Caco-2 (cell line): ENCODE data around the gene FCER2. TPM values are rescaled to one million over a fixed set of nuclear protein-coding genes. Genes with fewer than 3 reads are reported as not detected.

Source experiments
- BruUV-seq: library from RNA; stranded (reverse); fragments of 400-500 nt; replicated peaks from 2 replicates; lab custom pipeline; 2021; lab: Mats Ljungman, UMichigan
- CTCF ChIA-PET: fragments of 300-600 bp; sonication (Branson Sonifier 250); formaldehyde crosslinking; loops from one replicate; lab custom pipeline; 2022; ENCODE audit warnings: antibody characterized with exemption; lab: Charles Lee
- POLR2A ChIA-PET: fragments of 300-600 bp; sonication (Branson Sonifier 250); formaldehyde crosslinking; loops from one replicate; lab custom pipeline; 2022; ENCODE audit warnings: antibody characterized with exemption; lab: Charles Lee
- DNase-seq, 2 experiments: peaks; one replicate each; pipeline versions ENCODE4 v3.0.0 to v3.0.0-alpha.2; 2020 to 2022
- H3K27me3 ChIP-seq: replicated peaks from 2 replicates; pipeline ENCODE4 v1.6.0; 2011; ENCODE audit warnings: low read length; ENCODE audit not compliant: control insufficient read depth, insufficient read depth
- H3K36me3 ChIP-seq: 2 replicates; pipeline ENCODE4 v1.5.1; 2011; ENCODE audit warnings: low read length; ENCODE audit not compliant: control insufficient read depth, insufficient read depth
- H3K4me1 ChIP-seq: fragments of 250-450 bp; sonication (Bioruptor Pico); 2 replicates; pipeline ENCODE4 v1.5.1; 2020; ENCODE audit warnings: mild to moderate bottlenecking
- H3K4me3 ChIP-seq: 2 replicates; pipeline ENCODE4 v1.5.1; 2011; ENCODE audit warnings: low read depth, mild to moderate bottlenecking, control low read depth, low read length
- H3K9me3 ChIP-seq: fragments of 250-450 bp; sonication (Bioruptor Pico); 2 replicates; pipeline ENCODE4 v1.5.1; 2020; ENCODE audit warnings: mild to moderate bottlenecking, moderate library complexity
- H3K27ac Mint-ChIP-seq: one replicate; pipeline ENCODE4 v1.8.0; 2022; ENCODE audit warnings: mixed read lengths; ENCODE audit not compliant: unreplicated experiment
- H3K27me3 Mint-ChIP-seq: one replicate; pipeline ENCODE4 v1.8.0; 2022; ENCODE audit warnings: mixed read lengths; ENCODE audit not compliant: insufficient read depth, unreplicated experiment
- H3K36me3 Mint-ChIP-seq: one replicate; pipeline ENCODE4 v1.8.0; 2022; ENCODE audit warnings: mild to moderate bottlenecking, mixed read lengths; ENCODE audit not compliant: insufficient read depth, unreplicated experiment
- H3K4me1 Mint-ChIP-seq: one replicate; pipeline ENCODE4 v1.8.0; 2022; ENCODE audit warnings: low read depth, mixed read lengths; ENCODE audit not compliant: unreplicated experiment
- H3K4me3 Mint-ChIP-seq: one replicate; pipeline ENCODE4 v1.8.0; 2022; ENCODE audit warnings: mild to moderate bottlenecking, moderate library complexity, mixed read lengths; ENCODE audit not compliant: unreplicated experiment
- H3K9me3 Mint-ChIP-seq: one replicate; pipeline ENCODE4 v1.8.0; 2022; ENCODE audit warnings: mixed read lengths; ENCODE audit not compliant: unreplicated experiment
- intact Hi-C: fragments of 100-400 bp; cut with micrococcal nuclease; formaldehyde crosslinking; loops from one replicate; pipeline ENCODE4 v1.10.0; 2022; ENCODE audit not compliant: unreplicated experiment
- total RNA-seq: library from RNA; stranded (reverse); gene quantifications from 2 replicates; pipeline ENCODE4 v1.2.3, GENCODE V29; 2022
- TF ChIP-seq, protein P1 (sequence below), 2 experiments: fragments of 200-600 bp in 1 of 2; IDR thresholded peaks; 1 replicate in 1 of 2; 2 replicates in 1 of 2; pipeline versions ENCODE4 v1.5.1 to v1.8.0; 2011 to 2022; ENCODE audit warnings: antibody characterized with exemption in 1 of 2, control low read depth in 1 of 2, inconsistent platforms in 1 of 2, low read depth in 1 of 2, low read length in 1 of 2, mild to moderate bottlenecking in 1 of 2, moderate library complexity in 1 of 2; ENCODE audit not compliant: insufficient read depth in 1 of 2, severe bottlenecking in 1 of 2, unreplicated experiment in 1 of 2

Gene FCER2
- total RNA-seq, 1 experiment from 2014 or later, result not detected

DNA sequence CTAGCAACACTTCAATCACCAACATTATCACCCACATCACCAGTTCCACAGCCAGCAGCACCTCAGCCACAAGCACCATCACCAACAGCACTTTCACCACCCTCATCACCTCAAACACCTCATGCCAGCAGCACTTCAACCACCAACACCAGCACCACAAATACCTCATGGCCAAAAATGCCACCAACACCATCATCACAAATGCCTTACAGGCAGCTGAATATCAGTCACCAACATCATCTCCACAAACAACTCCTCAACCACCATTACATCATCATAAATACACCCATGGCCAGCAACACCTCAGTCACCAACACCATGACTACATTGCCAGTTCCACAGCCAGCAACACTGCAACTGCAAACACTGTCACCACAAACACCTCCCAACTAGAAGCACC lies 10.4 kb downstream of the FCER2 start:
- Histone ChIP-seq H3K27me3 (no peaks in the 10 kb centered on the region), H3K4me3 (no peak overlapping the region), H3K36me3 (no peaks in the 10 kb centered on the region), H3K9me3 (no peaks in the 10 kb centered on the region), H3K4me1 (no peaks in the 10 kb centered on the region)
- intact Hi-C loops, result no loop called here
- Mint-ChIP-seq H3K4me1 (no peaks in the 10 kb centered on the region), H3K27ac (no peak overlapping the region), H3K27me3 (no peaks in the 10 kb centered on the region), H3K9me3 (no peaks in the 10 kb centered on the region), H3K36me3 (no peaks in the 10 kb centered on the region), H3K4me3 (no peak overlapping the region)
- ChIA-PET POLR2A (no interaction called here), CTCF (no interaction called here)
- TF ChIP-seq, protein P1, sequence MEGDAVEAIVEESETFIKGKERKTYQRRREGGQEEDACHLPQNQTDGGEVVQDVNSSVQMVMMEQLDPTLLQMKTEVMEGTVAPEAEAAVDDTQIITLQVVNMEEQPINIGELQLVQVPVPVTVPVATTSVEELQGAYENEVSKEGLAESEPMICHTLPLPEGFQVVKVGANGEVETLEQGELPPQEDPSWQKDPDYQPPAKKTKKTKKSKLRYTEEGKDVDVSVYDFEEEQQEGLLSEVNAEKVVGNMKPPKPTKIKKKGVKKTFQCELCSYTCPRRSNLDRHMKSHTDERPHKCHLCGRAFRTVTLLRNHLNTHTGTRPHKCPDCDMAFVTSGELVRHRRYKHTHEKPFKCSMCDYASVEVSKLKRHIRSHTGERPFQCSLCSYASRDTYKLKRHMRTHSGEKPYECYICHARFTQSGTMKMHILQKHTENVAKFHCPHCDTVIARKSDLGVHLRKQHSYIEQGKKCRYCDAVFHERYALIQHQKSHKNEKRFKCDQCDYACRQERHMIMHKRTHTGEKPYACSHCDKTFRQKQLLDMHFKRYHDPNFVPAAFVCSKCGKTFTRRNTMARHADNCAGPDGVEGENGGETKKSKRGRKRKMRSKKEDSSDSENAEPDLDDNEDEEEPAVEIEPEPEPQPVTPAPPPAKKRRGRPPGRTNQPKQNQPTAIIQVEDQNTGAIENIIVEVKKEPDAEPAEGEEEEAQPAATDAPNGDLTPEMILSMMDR (IDR thresholded peaks at IDR 0.05; ENCODE audit: insufficient read depth in 1 of 2, low read depth in 1 of 2, low read length in 1 of 2, severe bottlenecking in 1 of 2, unreplicated experiment in 1 of 2), result no peak
- no peak for DNase-seq
- no TSS peak for BruUV-seq

DNA sequence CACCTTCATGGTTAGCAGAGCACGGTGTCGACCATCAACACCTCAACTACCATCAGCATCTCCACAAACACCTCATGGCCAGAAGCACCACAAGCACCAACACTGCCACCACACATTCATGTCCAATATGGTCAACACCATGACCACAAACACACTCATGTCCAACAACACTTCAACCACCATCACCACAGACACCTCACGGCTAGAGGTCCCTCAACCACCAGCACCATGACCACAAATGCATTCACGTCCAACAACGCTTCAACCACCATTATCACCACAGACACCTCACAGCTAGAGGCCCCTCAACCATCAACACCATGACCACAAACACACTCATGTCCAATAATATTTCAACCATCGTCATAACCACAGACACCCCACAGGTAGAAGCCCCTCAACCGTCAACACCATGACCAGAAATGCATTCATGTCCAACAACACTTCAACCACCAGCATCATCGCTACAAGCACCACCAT lies 11.1 kb downstream of the FCER2 start:
- no peaks in the 10 kb centered on the region for H3K4me1 ChIP-seq
- TF ChIP-seq, protein P1 (IDR thresholded peaks at IDR 0.05; ENCODE audit: insufficient read depth in 1 of 2, low read depth in 1 of 2, low read length in 1 of 2, severe bottlenecking in 1 of 2, unreplicated experiment in 1 of 2), result no peak
- BruUV-seq, result no TSS peak
- POLR2A ChIA-PET, result no interaction called here
- no peaks in the 10 kb centered on the region for H3K9me3 ChIP-seq
- H3K4me3 Mint-ChIP-seq, result no peak overlapping the region
- H3K36me3 ChIP-seq, result no peaks in the 10 kb centered on the region
- no peak overlapping the region for H3K4me3 ChIP-seq
- H3K27me3 Mint-ChIP-seq, result no peaks in the 10 kb centered on the region
- H3K9me3 Mint-ChIP-seq, result no peaks in the 10 kb centered on the region
- peaks cover under 1% of the 10 kb centered on the region for H3K4me1 Mint-ChIP-seq
- no peak for DNase-seq
- peaks cover 4% of the 10 kb centered on the region for H3K36me3 Mint-ChIP-seq
- CTCF ChIA-PET, result no interaction called here
- intact Hi-C loops, result no loop called here
- H3K27ac Mint-ChIP-seq, result no peak overlapping the region
- no peaks in the 10 kb centered on the region for H3K27me3 ChIP-seq

DNA sequence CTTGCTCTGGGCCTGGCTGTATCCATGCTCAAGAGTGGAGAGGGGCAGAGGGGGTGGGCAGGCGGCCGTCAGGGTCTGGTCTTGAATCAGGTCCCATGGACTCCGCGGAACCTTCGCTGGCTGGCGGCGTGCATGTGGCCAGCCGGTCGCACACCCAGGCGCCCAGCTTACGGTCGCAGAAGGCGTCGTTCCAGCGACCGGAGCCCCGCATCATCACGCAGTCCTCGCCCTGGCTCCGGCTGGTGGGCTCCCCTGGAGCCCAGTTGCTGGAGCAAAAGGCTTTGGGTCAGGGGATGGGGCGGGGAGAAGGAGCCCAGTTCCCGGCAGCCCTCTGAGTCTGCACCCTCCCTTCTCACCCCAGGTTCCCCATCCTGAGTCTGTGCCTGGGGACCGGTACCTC lies 12.8 kb downstream of the FCER2 start:
- Mint-ChIP-seq H3K27ac (no peak overlapping the region), H3K27me3 (no peaks in the 10 kb centered on the region), H3K36me3 (peaks cover 11% of the 10 kb centered on the region), H3K9me3 (no peaks in the 10 kb centered on the region), H3K4me1 (peaks cover 9% of the 10 kb centered on the region), H3K4me3 (no peak overlapping the region)
- POLR2A ChIA-PET, result no interaction called here
- Histone ChIP-seq H3K9me3 (no peaks in the 10 kb centered on the region), H3K36me3 (no peaks in the 10 kb centered on the region), H3K4me3 (no peak overlapping the region), H3K4me1 (peaks cover 3% of the 10 kb centered on the region; the same call in 1 of the 2 replicates), H3K27me3 (no peaks in the 10 kb centered on the region)
- no peak for DNase-seq
- no TSS peak for BruUV-seq
- TF ChIP-seq, protein P1 (IDR thresholded peaks at IDR 0.05; ENCODE audit: insufficient read depth in 1 of 2, low read depth in 1 of 2, low read length in 1 of 2, severe bottlenecking in 1 of 2, unreplicated experiment in 1 of 2), result no peak
- intact Hi-C loops, result no loop called here
- CTCF ChIA-PET, result no interaction called here
